CD14-positive monocyte (primary cell): ENCODE data around the gene MTCH2. TPM values are rescaled to one million over a fixed set of nuclear protein-coding genes. Genes with fewer than 3 reads are reported as not detected.

Source experiments
- DNase-seq, 3 donors: peaks; one replicate each; pipeline ENCODE4 v3.0.0-alpha.2; 2011 to 2022
- H2AFZ ChIP-seq: 2 replicates; pipeline ENCODE4 v1.6.0; 2012; ENCODE audit warnings: mild to moderate bottlenecking, low read depth, low read length, inconsistent platforms; ENCODE audit not compliant: insufficient read depth, poor library complexity, severe bottlenecking
- H3K27ac ChIP-seq, 2 donors: 1 replicate in 1 of 2; 2 replicates in 1 of 2; pipeline ENCODE4 v1.5.1; 2012 to 2013; ENCODE audit warnings: low read length in 2 of 2, control low read depth in 1 of 2, inconsistent platforms in 1 of 2, low read depth in 1 of 2, mild to moderate bottlenecking in 1 of 2
- H3K27me3 ChIP-seq, 2 donors: one replicate each; pipeline versions ENCODE4 v1.6.0 to v1.6.1; 2011 to 2013; ENCODE audit warnings: low read length in 2 of 2; ENCODE audit not compliant: control insufficient read depth in 2 of 2, insufficient read depth in 2 of 2
- H3K36me3 ChIP-seq, 2 donors: replicated peaks in 1 of 2; 1 replicate in 1 of 2; 2 replicates in 1 of 2; pipeline versions ENCODE4 v1.5.1 to v1.6.1; 2012 to 2013; ENCODE audit warnings: low read length in 2 of 2, control low read depth in 1 of 2, inconsistent platforms in 1 of 2, mild to moderate bottlenecking in 1 of 2; ENCODE audit not compliant: insufficient read depth in 2 of 2, control insufficient read depth in 1 of 2
- H3K4me1 ChIP-seq, 2 donors: 1 replicate in 1 of 2; 2 replicates in 1 of 2; pipeline versions ENCODE4 v1.5.1 to v1.6.1; 2012 to 2013; ENCODE audit warnings: low read length in 2 of 2, control low read depth in 1 of 2, inconsistent platforms in 1 of 2, mild to moderate bottlenecking in 1 of 2, moderate library complexity in 1 of 2; ENCODE audit not compliant: insufficient read depth in 2 of 2, control insufficient read depth in 1 of 2
- H3K4me2 ChIP-seq: replicated peaks from 2 replicates; pipeline ENCODE3; 2012; ENCODE audit warnings: low read length, moderate library complexity, mild to moderate bottlenecking; ENCODE audit not compliant: poor library complexity, severe bottlenecking; ENCODE audit errors: extremely low read depth
- H3K4me3 ChIP-seq, 3 experiments: fragments of 200-600 bp in 1 of 3; sonication (generic) in 1 of 3; replicated peaks in 1 of 3; 1 replicate in 2 of 3; 2 replicates in 1 of 3; pipeline ENCODE4 v1.5.1; 2011 to 2013; ENCODE audit warnings: low read length in 3 of 3, mild to moderate bottlenecking in 3 of 3, control low read depth in 2 of 3, low read depth in 2 of 3, inconsistent platforms in 1 of 3, moderate library complexity in 1 of 3
- H3K79me2 ChIP-seq: 2 replicates; pipeline ENCODE4 v1.6.0; 2012; ENCODE audit warnings: mild to moderate bottlenecking, control low read depth, inconsistent platforms, low read length, moderate library complexity; ENCODE audit not compliant: insufficient read depth
- H3K9ac ChIP-seq: 2 replicates; pipeline ENCODE4 v1.6.0; 2017; ENCODE audit warnings: low read length, mild to moderate bottlenecking; ENCODE audit not compliant: insufficient read depth, poor library complexity, severe bottlenecking
- H3K9me3 ChIP-seq, 2 donors: replicated peaks in 1 of 2; 1 replicate in 1 of 2; 2 replicates in 1 of 2; pipeline versions ENCODE4 v1.5.1 to v1.6.1; 2012 to 2013; ENCODE audit warnings: low read length in 2 of 2, control low read depth in 1 of 2; ENCODE audit not compliant: control insufficient read depth in 1 of 2, insufficient read depth in 1 of 2
- H4K20me1 ChIP-seq: 2 replicates; pipeline ENCODE4 v1.6.0; 2012; ENCODE audit warnings: mild to moderate bottlenecking, low read length, control low read depth, moderate library complexity; ENCODE audit not compliant: insufficient read depth
- H3K27ac Mint-ChIP-seq, 7 donors: one replicate each; pipeline ENCODE4 v1.8.0; 2020; ENCODE audit warnings: mild to moderate bottlenecking in 7 of 7, mixed read lengths in 7 of 7, moderate library complexity in 6 of 7, inconsistent platforms in 2 of 7
- H3K27me3 Mint-ChIP-seq, 3 donors: one replicate each; pipeline ENCODE4 v1.8.0; 2021 to 2022; ENCODE audit warnings: low read depth in 3 of 3, mild to moderate bottlenecking in 3 of 3, mixed read lengths in 3 of 3, moderate library complexity in 3 of 3, inconsistent platforms in 1 of 3
- H3K36me3 Mint-ChIP-seq, 2 donors: one replicate each; pipeline ENCODE4 v1.8.0; 2020; ENCODE audit warnings: mixed read lengths in 2 of 2, inconsistent platforms in 1 of 2, mild to moderate bottlenecking in 1 of 2
- H3K4me1 Mint-ChIP-seq: one replicate; pipeline ENCODE4 v1.8.0; 2020; ENCODE audit warnings: mild to moderate bottlenecking, mixed read lengths
- H3K4me3 Mint-ChIP-seq, 2 donors: one replicate each; pipeline ENCODE4 v1.8.0; 2020; ENCODE audit warnings: mild to moderate bottlenecking in 2 of 2, mixed read lengths in 2 of 2, moderate library complexity in 1 of 2
- H3K9me3 Mint-ChIP-seq, 7 donors: one replicate each; pipeline ENCODE4 v1.8.0; 2020 to 2022; ENCODE audit warnings: mixed read lengths in 7 of 7, mild to moderate bottlenecking in 6 of 7, moderate library complexity in 6 of 7, inconsistent platforms in 2 of 7
- WGBS: methylation state at CpG from one replicate; pipeline ENCODE4 v1.1.5; 2013; ENCODE audit warnings: missing lambda C conversion rate; ENCODE audit not compliant: insufficient coverage; 5-methylcytosine and 5-hydroxymethylcytosine counted together
- intact Hi-C, 2 donors: fragments of 100-400 bp; cut with micrococcal nuclease; formaldehyde crosslinking; loops; one replicate each; pipeline versions ENCODE4 v1.15.0 to v1.15.1; 2023
- polyA plus RNA-seq, 3 donors: library from polyadenylated mRNA; depleted of rRNA in 1 of 3; unstranded in 2 of 3; stranded (reverse) in 1 of 3; fragments of 300-500 nt in 2 of 3; fragments of >200 nt in 1 of 3; fragmentation: Illumina TruSeq in 2 of 3; gene quantifications; 1 replicate in 2 of 3; 2 replicates in 1 of 3; pipeline ENCODE4 v1.2.3, GENCODE V29; 2012 to 2021
- TF ChIP-seq, protein P1 (sequence below): fragments of 200-600 bp; IDR thresholded peaks from one replicate; pipeline ENCODE4 v1.8.0; 2022; ENCODE audit warnings: antibody characterized with exemption, mild to moderate bottlenecking

The MTCH2 gene
- polyA plus RNA-seq, 3 donors, result 31.7 to 116 (median 98.0) TPM

DNA sequence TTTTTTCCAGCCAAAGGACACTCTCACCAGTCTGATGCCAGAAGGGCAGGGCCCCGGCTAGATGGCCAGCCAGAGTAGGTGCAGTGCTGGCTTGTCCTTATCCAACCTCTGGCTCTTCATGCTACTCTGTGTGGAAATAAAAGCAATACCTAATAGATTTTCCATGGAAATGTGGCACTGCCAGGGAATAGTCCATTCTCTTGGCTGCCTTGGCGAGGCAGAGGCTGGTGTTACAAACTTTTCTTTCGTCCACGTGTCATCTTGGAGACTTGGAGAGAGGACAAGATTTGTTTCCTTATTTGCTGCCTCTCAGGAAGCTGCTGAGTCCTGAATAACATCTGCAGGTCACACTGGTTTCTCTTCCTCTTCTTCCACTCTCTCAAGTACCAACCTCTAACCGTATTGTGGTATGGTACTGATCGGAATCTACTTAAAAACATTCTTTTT is 31.0 kb downstream of the MTCH2 start:
- Histone ChIP-seq H2AFZ (no peak overlapping the region), H3K9me3 (no peaks in the 10 kb centered on the region), H3K27ac (peak overlapping the region in 1 of 2 donors; percentile 1), H3K27me3 (no peaks in the 10 kb centered on the region), H4K20me1 (no peaks in the 10 kb centered on the region), H3K4me3 (no peak overlapping the region), H3K79me2 (no peaks in the 10 kb centered on the region), H3K9ac (no peak overlapping the region), H3K4me2 (peak overlapping the region; percentile 20), H3K36me3 (peaks cover 0 to 28% of the 10 kb centered on the region in 2 donors), H3K4me1 (peaks cover 12% of the 10 kb centered on the region in 2 donors)
- Mint-ChIP-seq H3K4me1 (peaks cover 15% of the 10 kb centered on the region), H3K9me3 (no peaks in the 10 kb centered on the region), H3K36me3 (peaks cover 14 to 29% of the 10 kb centered on the region in 2 donors), H3K27me3 (peaks cover 0 to 2% (median 1%) of the 10 kb centered on the region in 3 donors), H3K4me3 (peak overlapping the region; percentile 31 to 59), H3K27ac (peak overlapping the region in 2 of 7 donors; percentile 74 to 77)
- DNase-seq, result peak; percentile 20 to 36 (median 30)
- 0% methylated on average over 1 of the region's 6 CpGs for WGBS
- intact Hi-C loops, result loop anchor here in 1 of 2 donors (10.0 kb wide), 1 partner anchor 307 kb away; no protein-coding TSS in a partner anchor
- TF ChIP-seq, protein P1, sequence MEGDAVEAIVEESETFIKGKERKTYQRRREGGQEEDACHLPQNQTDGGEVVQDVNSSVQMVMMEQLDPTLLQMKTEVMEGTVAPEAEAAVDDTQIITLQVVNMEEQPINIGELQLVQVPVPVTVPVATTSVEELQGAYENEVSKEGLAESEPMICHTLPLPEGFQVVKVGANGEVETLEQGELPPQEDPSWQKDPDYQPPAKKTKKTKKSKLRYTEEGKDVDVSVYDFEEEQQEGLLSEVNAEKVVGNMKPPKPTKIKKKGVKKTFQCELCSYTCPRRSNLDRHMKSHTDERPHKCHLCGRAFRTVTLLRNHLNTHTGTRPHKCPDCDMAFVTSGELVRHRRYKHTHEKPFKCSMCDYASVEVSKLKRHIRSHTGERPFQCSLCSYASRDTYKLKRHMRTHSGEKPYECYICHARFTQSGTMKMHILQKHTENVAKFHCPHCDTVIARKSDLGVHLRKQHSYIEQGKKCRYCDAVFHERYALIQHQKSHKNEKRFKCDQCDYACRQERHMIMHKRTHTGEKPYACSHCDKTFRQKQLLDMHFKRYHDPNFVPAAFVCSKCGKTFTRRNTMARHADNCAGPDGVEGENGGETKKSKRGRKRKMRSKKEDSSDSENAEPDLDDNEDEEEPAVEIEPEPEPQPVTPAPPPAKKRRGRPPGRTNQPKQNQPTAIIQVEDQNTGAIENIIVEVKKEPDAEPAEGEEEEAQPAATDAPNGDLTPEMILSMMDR, result no peak

DNA sequence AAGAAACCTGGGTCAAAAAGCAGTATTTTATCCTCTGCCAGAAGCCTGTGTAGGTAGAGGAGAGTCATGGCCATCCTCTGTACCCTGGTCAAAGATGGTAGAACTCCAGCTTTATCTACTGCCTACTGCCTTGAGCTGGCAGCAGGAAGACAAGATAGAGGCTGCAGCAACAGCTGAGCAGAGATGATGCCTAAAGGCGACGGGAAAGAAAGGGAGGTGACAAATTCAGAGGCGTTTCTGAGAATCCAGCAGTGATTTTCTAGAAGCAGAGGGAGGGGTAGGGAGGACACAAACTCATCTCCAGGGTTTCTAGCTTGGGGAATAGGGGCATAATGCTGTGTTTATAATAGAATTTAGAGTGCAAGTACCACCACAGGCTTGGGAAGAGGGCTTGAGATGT is 32.7 kb downstream of the MTCH2 start:
- Mint-ChIP-seq H3K27me3 (peaks cover 0 to 4% (median 2%) of the 10 kb centered on the region in 3 donors), H3K4me1 (peaks cover 15% of the 10 kb centered on the region), H3K9me3 (no peaks in the 10 kb centered on the region), H3K27ac (no peak overlapping the region), H3K4me3 (no peak overlapping the region), H3K36me3 (peaks cover 10 to 35% of the 10 kb centered on the region in 2 donors)
- no peak overlapping the region for H3K27ac ChIP-seq
- H3K4me2 ChIP-seq, result no peak overlapping the region
- H2AFZ ChIP-seq, result no peak overlapping the region
- no peak for DNase-seq
- H4K20me1 ChIP-seq, result no peaks in the 10 kb centered on the region
- WGBS, result 81% methylated on average over 3 of the region's 3 CpGs
- TF ChIP-seq, protein P1, result no peak
- intact Hi-C loops, result loop anchor here in 1 of 2 donors (10.0 kb wide), 1 partner anchor 305 kb away; no protein-coding TSS in a partner anchor
- H3K4me3 ChIP-seq, result no peak overlapping the region
- peaks cover 12% of the 10 kb centered on the region in 2 donors for H3K4me1 ChIP-seq
- H3K36me3 ChIP-seq, result peaks cover 0 to 18% of the 10 kb centered on the region in 2 donors
- no peaks in the 10 kb centered on the region for H3K9me3 ChIP-seq
- H3K9ac ChIP-seq, result no peak overlapping the region
- no peaks in the 10 kb centered on the region for H3K79me2 ChIP-seq
- no peaks in the 10 kb centered on the region for H3K27me3 ChIP-seq
